Thoracic aorta (tissue), 2 donors: ENCODE data around the gene PTPRM. TPM values are rescaled to one million over a fixed set of nuclear protein-coding genes. Genes with fewer than 3 reads are reported as not detected.

Experiments used
- ATAC-seq: fragments of 150-250 bp; one replicate; pipeline ENCODE4 v1.8.0; 2017; ENCODE audit warnings: low read depth; ENCODE audit not compliant: insufficient number of reproducible peaks, low FRiP score
- DNase-seq: peaks from one replicate; pipeline ENCODE4 v3.0.0-alpha.2; 2020; ENCODE audit warnings: low spot score
- H3K27ac ChIP-seq, 2 donors: fragments of 200-600 bp; sonication (generic); 1 replicate in 1 of 2; 2 replicates in 1 of 2; pipeline ENCODE4 v1.5.1; 2016; ENCODE audit warnings: mild to moderate bottlenecking in 2 of 2, moderate library complexity in 2 of 2
- H3K27me3 ChIP-seq: fragments of 200-600 bp; sonication (generic); replicated peaks from 2 replicates; pipeline ENCODE4 v1.6.0; 2016; ENCODE audit warnings: mild to moderate bottlenecking; ENCODE audit not compliant: insufficient read depth
- H3K36me3 ChIP-seq: fragments of 200-600 bp; sonication (generic); one replicate; pipeline ENCODE4 v1.5.1; 2016
- H3K4me1 ChIP-seq, 2 donors: fragments of 200-600 bp; sonication (generic); 1 replicate in 1 of 2; 2 replicates in 1 of 2; pipeline versions ENCODE4 v1.5.1 to v1.6.0; 2016; ENCODE audit warnings: low read depth in 2 of 2, mild to moderate bottlenecking in 1 of 2; ENCODE audit not compliant: control insufficient read depth in 1 of 2
- H3K4me3 ChIP-seq: fragments of 200-600 bp; sonication (generic); 2 replicates; pipeline ENCODE4 v1.5.1; 2016; ENCODE audit warnings: mild to moderate bottlenecking
- H3K9me3 ChIP-seq: fragments of 200-600 bp; sonication (generic); 2 replicates; pipeline ENCODE4 v1.5.1; 2016
- total RNA-seq, 2 donors: library from RNA; depleted of rRNA; stranded (reverse); fragments of >200 nt; gene quantifications; one replicate each; pipeline versions ENCODE4 v1.1.0 to v1.2.3, GENCODE V29; 2016
- TF ChIP-seq, protein P1 (sequence below): fragments of 200-600 bp; sonication (generic); IDR thresholded peaks from one replicate; pipeline ENCODE4 v1.5.1; 2019; ENCODE audit warnings: antibody characterized with exemption

The PTPRM gene
- total RNA-seq, 2 donors from 2014 or later: 90.3 to 102 TPM

DNA sequence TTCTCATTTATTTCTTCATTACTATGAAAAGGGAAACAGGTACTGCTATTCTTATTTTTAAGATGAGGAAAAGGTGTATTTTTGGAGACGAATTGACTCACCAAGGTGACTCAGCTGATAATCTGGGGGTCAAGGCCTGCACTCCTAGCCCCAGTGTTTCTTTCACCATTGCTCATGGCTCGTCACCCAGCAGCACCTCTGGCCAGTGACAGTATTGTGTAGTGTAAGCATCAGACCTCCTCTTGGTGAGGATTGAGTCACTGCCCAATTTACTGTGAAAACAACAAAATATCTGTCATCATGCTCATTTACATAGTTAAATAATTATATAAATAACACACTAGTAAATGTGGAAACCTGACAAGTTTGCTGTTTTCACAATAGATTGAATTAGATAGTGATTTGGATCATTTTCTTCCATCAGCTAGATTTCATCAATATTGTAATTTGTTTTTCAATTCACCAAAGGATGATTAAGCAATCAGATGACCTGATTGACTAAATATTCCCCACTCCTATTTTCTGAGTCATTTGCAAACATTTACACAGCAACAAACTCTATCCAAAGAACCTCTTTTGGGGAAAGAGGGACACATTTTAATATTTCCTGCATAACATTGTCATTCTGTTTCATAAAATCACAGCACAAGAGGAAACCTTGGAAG lies 549.4 kb downstream of the PTPRM start:
- H3K27ac ChIP-seq: no peak overlapping the region
- no peaks in the 10 kb centered on the region for H3K27me3 ChIP-seq
- no peaks in the 10 kb centered on the region for H3K36me3 ChIP-seq
- peaks cover 0 to 3% of the 10 kb centered on the region in 2 donors for H3K4me1 ChIP-seq
- ATAC-seq (no peak), DNase-seq (no peak)
- no peak overlapping the region for H3K4me3 ChIP-seq
- no peaks in the 10 kb centered on the region for H3K9me3 ChIP-seq
- TF ChIP-seq, protein P1, sequence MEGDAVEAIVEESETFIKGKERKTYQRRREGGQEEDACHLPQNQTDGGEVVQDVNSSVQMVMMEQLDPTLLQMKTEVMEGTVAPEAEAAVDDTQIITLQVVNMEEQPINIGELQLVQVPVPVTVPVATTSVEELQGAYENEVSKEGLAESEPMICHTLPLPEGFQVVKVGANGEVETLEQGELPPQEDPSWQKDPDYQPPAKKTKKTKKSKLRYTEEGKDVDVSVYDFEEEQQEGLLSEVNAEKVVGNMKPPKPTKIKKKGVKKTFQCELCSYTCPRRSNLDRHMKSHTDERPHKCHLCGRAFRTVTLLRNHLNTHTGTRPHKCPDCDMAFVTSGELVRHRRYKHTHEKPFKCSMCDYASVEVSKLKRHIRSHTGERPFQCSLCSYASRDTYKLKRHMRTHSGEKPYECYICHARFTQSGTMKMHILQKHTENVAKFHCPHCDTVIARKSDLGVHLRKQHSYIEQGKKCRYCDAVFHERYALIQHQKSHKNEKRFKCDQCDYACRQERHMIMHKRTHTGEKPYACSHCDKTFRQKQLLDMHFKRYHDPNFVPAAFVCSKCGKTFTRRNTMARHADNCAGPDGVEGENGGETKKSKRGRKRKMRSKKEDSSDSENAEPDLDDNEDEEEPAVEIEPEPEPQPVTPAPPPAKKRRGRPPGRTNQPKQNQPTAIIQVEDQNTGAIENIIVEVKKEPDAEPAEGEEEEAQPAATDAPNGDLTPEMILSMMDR: no peak

DNA sequence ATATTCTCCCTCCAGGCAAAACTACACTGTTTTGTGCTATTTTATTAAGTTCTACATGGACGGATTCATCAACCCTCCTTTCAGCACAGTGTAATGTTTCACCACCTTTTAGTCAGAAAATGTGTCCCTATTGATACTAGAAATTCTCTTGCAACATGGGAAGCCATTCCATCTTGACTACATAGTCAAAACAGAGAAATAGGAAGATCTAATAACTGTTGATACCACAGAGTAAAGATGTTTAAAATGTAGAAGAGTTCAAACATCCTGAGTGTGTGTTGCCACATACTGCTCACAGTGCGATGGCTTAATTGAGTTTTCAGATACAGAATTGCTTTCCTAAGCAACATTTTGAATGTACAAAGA lies 549.9 kb downstream of the PTPRM start:
- TF ChIP-seq, protein P1: no peak
- H3K4me3 ChIP-seq: no peak overlapping the region
- no peak overlapping the region for H3K27ac ChIP-seq
- H3K9me3 ChIP-seq: no peaks in the 10 kb centered on the region
- no peaks in the 10 kb centered on the region for H3K27me3 ChIP-seq
- DNase-seq (no peak), ATAC-seq (no peak)
- peaks cover 0 to 8% of the 10 kb centered on the region in 2 donors for H3K4me1 ChIP-seq
- H3K36me3 ChIP-seq: no peaks in the 10 kb centered on the region

DNA sequence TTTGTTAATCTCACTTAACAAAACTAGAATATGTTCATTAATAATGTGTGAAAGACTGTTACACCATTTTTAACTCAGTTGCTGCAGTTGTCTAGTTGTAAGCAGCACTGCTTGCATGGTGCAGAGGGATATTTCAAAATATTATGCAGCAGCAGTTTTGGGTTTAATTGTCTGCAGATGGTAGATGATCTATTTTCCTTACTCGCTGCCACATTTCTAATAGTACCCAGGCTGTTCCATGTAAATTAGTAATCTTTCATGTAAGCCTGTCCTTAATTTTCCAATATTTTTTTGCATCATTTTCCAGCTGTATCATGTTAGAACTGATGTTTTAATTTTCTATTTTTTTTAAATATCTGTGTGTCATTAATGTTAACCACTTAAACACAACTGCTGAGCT lies 554.0 kb downstream of the PTPRM start:
- H3K4me3 ChIP-seq: no peak overlapping the region
- H3K4me1 ChIP-seq: peaks cover 0 to 16% of the 10 kb centered on the region in 2 donors
- ATAC-seq (no peak), DNase-seq (no peak)
- TF ChIP-seq, protein P1: no peak
- no peaks in the 10 kb centered on the region for H3K9me3 ChIP-seq
- no peaks in the 10 kb centered on the region for H3K27me3 ChIP-seq
- H3K36me3 ChIP-seq: no peaks in the 10 kb centered on the region
- H3K27ac ChIP-seq: no peak overlapping the region

DNA sequence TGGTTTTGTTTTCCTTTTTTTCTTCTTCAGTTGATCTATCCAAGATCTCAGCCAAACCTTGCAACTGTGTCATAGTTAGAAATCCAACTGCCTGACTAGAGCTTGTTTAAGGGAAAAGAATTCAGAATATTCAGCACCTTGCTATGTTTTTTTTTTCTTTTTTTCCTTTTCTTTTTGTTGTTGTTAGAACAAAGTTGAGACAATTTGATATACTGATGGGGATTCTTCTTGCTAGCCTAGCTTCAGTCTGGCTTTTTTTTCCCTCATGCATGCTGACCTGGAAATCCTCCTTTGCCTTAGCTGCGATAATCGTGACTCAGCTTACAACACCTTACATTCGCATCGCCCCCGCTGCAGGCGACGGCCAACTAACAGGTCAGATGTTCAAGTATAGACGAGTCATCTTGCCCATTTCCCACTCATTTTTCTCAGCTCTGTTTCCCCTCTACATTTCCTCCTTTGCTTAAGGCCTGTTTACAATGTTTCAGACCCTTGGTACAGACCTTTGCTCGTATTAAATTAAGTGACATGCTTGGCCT lies 554.9 kb downstream of the PTPRM start:
- Histone ChIP-seq H3K27me3 (no peaks in the 10 kb centered on the region), H3K9me3 (no peaks in the 10 kb centered on the region), H3K4me3 (no peak overlapping the region), H3K4me1 (peaks cover 0 to 16% of the 10 kb centered on the region in 2 donors), H3K36me3 (no peaks in the 10 kb centered on the region), H3K27ac (no peak overlapping the region)
- DNase-seq (no peak), ATAC-seq (no peak)
- TF ChIP-seq, protein P1: no peak

DNA sequence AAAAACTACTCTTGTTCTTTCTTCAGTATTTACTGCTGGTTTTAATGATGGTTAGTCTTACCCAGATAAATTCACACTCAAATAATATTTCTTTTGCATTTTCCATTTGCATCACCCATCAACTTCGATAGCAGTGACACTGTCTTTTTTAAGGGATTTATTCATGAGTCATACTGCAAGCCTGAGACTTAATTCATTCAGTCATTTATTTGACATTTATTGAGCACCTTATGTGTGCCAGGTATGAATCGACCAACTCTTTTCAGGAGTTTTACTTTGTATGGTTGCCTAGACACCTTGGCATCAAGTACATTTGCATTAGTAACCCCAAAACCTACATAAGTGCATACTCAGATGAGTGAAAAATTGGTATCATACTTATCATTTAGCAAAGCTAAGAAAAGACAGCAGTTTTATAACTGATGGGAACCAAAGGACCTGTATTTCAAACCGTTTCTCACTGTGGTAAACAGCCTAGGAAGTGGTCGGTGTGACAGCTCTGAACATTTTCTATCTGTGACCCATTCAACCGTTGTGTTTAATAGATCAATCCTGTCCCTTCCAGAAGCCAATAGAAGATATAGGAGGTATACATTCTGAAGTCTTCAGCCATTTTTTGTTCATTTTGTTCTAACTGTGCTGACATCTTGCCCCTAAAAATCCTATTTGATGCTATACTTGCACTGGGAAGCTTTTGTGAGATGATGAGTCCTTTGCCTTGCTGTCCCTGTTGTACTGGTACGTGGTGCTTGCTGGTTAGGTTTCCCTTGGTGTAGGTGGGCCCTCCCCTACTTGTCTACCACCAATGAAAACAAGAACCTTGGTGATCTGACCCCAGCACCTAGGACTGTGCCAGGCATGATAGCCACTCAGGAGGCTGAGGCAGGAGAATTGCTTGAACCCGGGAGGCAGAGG lies 557.4 kb downstream of the PTPRM start:
- H3K4me3 ChIP-seq: no peak overlapping the region
- no peaks in the 10 kb centered on the region for H3K36me3 ChIP-seq
- no peak for DNase-seq
- no peaks in the 10 kb centered on the region for H3K27me3 ChIP-seq
- H3K27ac ChIP-seq: no peak overlapping the region
- ATAC-seq: no peak
- no peaks in the 10 kb centered on the region for H3K9me3 ChIP-seq
- peaks cover 0 to 16% of the 10 kb centered on the region in 2 donors for H3K4me1 ChIP-seq
- TF ChIP-seq, protein P1: no peak
